ENCODE measurements around the gene EXOC3. TPM values are rescaled to one million over a fixed set of nuclear protein-coding genes. Genes with fewer than 3 reads are reported as not detected.
A peak's percentile ranks its signal among the peaks of the same experiment; 100 is the strongest.

Gene EXOC3
- total RNA-seq, 4 donors from 2014 or later, result 49.5 to 87.5 (median 59.0) TPM

DNA sequence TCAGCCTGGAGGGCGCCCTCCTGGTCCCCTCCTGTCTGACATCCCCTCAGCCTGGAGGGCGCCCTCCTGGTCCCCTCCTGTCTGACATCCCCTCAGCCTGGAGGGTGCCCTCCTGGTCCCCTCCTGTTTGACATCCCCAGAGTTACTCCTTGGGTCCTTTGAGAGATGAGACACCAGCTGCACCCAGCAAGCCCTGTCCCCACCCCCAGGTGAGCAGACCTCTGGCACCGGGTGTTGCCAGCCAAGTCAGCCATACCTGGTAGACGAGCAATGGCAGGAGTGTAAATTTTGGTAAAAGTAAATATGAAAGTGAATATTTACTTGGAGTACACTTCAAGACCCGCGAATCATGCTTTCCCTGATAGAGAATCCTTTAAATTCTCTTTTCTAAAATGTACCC lies 25.4 kb downstream of the EXOC3 start:
- intact Hi-C loops (cut with DNase I; ENCODE audit: low total_unique reads), result no loop called here
- H3K4me3 ChIP-seq (ENCODE audit: low read depth, poor library complexity, severe bottlenecking), result no peak overlapping the region
- TF ChIP-seq, protein P1, sequence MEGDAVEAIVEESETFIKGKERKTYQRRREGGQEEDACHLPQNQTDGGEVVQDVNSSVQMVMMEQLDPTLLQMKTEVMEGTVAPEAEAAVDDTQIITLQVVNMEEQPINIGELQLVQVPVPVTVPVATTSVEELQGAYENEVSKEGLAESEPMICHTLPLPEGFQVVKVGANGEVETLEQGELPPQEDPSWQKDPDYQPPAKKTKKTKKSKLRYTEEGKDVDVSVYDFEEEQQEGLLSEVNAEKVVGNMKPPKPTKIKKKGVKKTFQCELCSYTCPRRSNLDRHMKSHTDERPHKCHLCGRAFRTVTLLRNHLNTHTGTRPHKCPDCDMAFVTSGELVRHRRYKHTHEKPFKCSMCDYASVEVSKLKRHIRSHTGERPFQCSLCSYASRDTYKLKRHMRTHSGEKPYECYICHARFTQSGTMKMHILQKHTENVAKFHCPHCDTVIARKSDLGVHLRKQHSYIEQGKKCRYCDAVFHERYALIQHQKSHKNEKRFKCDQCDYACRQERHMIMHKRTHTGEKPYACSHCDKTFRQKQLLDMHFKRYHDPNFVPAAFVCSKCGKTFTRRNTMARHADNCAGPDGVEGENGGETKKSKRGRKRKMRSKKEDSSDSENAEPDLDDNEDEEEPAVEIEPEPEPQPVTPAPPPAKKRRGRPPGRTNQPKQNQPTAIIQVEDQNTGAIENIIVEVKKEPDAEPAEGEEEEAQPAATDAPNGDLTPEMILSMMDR (IDR thresholded peaks at IDR 0.05), result no peak
- no peak for TF ChIP-seq POLR2A (IDR thresholded peaks at IDR 0.05)
- WGBS, 2 donors, result 88 to 90% methylated on average over 5 of the region's 6 CpGs
- peak in 1 of 2 donors; percentile 54 for DNase-seq (ENCODE audit: low spot score in 2 of 2)

DNA sequence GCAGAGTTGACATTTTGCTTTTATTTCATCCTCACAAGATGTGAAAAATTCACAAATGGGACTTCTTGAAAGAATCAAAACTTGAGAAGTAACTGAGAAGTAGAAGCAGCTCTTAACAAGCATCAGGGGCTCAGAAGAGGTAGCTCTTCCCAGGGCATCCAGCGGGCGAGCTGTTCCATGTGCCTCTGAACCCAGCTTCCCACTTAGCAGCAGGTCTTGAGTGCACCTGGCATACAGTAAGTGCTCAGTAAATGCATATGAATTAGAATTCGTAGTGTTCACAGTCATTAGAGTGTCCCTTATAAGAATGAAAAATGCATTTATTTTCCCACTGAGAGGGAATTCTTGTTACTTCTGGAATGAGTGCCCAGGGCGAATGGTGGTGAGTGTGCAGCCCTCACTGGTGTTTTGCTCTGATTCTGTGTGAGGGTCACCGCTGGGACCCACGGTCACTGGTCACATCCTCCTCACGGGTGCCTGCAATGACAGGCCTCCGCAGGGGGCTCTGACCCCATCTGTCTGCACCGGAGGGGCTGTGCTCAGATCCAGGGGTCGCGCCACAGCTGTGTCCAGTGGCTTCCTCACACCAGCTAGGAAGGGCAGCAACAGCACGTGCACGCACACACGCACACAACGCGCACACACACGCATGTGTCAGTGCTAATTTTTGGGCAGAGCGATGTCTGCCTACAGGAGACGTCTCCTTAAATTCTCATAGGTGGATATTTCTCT lies 26.9 kb downstream of the EXOC3 start:
- TF ChIP-seq, protein P1 (IDR thresholded peaks at IDR 0.05), result no peak
- TF ChIP-seq POLR2A (IDR thresholded peaks at IDR 0.05), result no peak
- WGBS, 2 donors, result 89 to 92% methylated on average over 19 of the region's 19 CpGs
- peak in 1 of 2 donors; percentile 84 for DNase-seq (ENCODE audit: low spot score in 2 of 2)
- H3K4me3 ChIP-seq (ENCODE audit: low read depth, poor library complexity, severe bottlenecking), result no peak overlapping the region
- intact Hi-C loops (cut with DNase I; ENCODE audit: low total_unique reads), result no loop called here

- TF ChIP-seq POLR2A (IDR thresholded peaks at IDR 0.05), result no peak
- TF ChIP-seq, protein P1 (IDR thresholded peaks at IDR 0.05), result no peak
- peak in 1 of 2 donors; percentile 81 for DNase-seq (ENCODE audit: low spot score in 2 of 2)
- intact Hi-C loops (cut with DNase I; ENCODE audit: low total_unique reads), result no loop called here
- 86 to 89% methylated on average over 27 to 31 of the region's 31 CpGs for WGBS, 2 donors
- H3K4me3 ChIP-seq (ENCODE audit: low read depth, poor library complexity, severe bottlenecking), result no peak overlapping the region
Measured at GRCh38 chr5:470961-471749, 28.2 kb downstream of the EXOC3 start.

DNA sequence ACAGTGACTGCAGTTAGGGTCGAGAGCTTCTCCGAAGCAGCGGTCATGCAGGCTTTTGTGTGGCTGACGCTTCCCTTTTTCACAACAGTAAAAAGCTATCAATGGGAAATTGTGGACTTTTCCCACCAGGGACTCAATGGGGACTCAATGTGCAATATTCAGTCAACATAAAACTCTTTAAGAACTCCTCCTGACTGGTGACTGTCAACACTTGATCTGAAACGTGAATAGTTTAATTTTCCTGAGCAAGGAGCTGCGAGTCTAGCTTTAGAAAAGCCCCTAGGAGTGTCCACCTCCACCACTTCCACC lies 28.7 kb downstream of the EXOC3 start:
- TF ChIP-seq, protein P1 (IDR thresholded peaks at IDR 0.05), result no peak
- no peak for TF ChIP-seq POLR2A (IDR thresholded peaks at IDR 0.05)
- intact Hi-C loops (cut with DNase I; ENCODE audit: low total_unique reads), result no loop called here
- DNase-seq (ENCODE audit: low spot score in 2 of 2), result no peak
- no peak overlapping the region for H3K4me3 ChIP-seq (ENCODE audit: low read depth, poor library complexity, severe bottlenecking)
- 69 to 85% methylated on average over 6 of the region's 6 CpGs for WGBS, 2 donors

DNA sequence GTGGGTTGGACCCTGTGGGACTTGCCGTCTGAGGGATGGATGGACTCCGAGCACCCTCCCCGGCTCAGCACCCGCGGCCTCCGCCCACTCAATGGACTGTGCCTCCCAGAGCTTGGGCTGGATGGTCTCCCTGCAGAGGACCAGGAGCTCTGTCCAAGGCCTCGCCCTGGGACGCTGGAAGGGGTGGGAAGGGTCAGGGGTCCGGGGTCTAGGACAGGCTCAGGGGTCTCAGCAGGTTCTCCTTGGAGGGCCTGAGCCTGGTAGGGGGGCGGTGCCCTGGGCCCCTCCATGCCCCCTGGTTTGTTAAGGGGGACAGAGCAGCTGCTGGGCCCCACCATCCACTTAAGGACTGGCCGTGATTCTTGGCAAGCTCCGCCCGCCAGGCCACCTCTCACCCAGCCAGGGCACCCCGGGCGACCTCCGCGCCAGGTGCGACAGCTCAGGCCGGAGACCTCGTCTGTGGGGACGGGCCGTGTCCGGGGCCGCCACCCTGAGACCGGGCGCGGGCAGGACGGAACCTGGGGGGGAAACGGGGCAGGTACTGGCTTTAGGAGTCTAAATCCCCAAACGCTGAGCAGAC lies 29.2 kb downstream of the EXOC3 start:
- intact Hi-C loops (cut with DNase I; ENCODE audit: low total_unique reads), result no loop called here
- 8 to 38% methylated on average over 26 to 30 of the region's 30 CpGs for WGBS, 2 donors
- TF ChIP-seq, protein P1 (IDR thresholded peaks at IDR 0.05), result no peak
- H3K4me3 ChIP-seq (ENCODE audit: low read depth, poor library complexity, severe bottlenecking), result peak overlapping the region; percentile 69
- peak in 1 of 2 donors; percentile 88 for DNase-seq (ENCODE audit: low spot score in 2 of 2)
